Heart left ventricle (tissue), 13 donors: ENCODE results near the gene HIBADH.

Experiments
- CTCF ChIP-seq, 12 donors: fragments of 200-600 bp; sonication (generic) in 4 of 12; IDR thresholded peaks; one replicate each; pipeline versions ENCODE4 v1.5.0 to v1.8.0; 2018 to 2022; ENCODE audit warnings: antibody characterized with exemption in 12 of 12, mild to moderate bottlenecking in 5 of 12
- POLR2A ChIP-seq, 2 donors: fragments of 450-650 bp; IDR thresholded peaks; one replicate each; pipeline ENCODE4 v1.6.1; 2017; ENCODE audit warnings: antibody characterized with exemption in 2 of 2, mild to moderate bottlenecking in 2 of 2, moderate library complexity in 2 of 2
- donor health status: ischemic (EF 13 %, LVEDD 7.1; RV severe dilation, severe dysfunction).
- donor health status: DM: no; HTN: yes; CAD: no.
- donor health status: DM: no; HTN: no; CAD: no.
- donor health status: ischemic (EF 25% LVEDD 6.9; RV normal size, moderate dysfunction).
- donor health status: ischemic (EF 25% LVEDD 5.7; RV mildly dilated, moderate dysfunction).
- donor health status: ischemic (EF 35%, LVEDD 5.7; RV mildly dilated, moderate dysfunction).
- donor health status: nonischemic (EF 11% LVEDD 7.7; RV severe dilation, severe dysfunction).
- donor health status: DM: yes; HTN: yes; CAD: no.
- donor health status: PGD.
- donor health status: ischemic (EF 29% LVEDD 5.4; RV normal size, mild dysfunction).
- donor health status: nonischemic (EF 23%, LVEDD 6.1; RV moderate dilation, normal function).

DNA sequence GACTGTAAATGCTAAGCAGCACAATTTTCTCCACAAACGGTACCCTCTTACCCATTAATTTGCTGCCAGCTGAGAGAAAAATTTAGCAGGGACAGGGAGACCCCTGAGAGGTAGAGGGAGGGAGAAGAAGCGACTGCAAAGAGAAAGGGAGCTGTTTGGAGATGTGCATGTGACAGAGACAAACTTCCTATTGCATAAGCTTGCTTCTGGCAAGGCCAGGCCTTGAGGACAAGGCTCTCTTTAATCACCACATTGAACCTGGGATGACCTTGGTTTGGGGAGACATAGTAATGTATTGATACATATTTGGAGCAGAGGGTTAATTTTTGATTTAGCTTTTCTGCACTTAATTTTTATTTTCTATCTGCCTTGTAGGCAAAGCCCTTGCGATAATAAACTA lies 31.1 kb upstream of the HIBADH start:
- no peak for TF ChIP-seq CTCF (IDR thresholded peaks at IDR 0.05)
- TF ChIP-seq POLR2A (IDR thresholded peaks at IDR 0.05), result no peak
